Loucy (cell line): ENCODE data around the gene PDE8A.

ENCODE experiments used
- CTCF ChIP-seq: fragments of 200-600 bp; sonication (generic); conservative IDR thresholded peaks from 2 replicates; pipeline ENCODE4 v1.5.1; 2014; ENCODE audit warnings: mild to moderate bottlenecking, antibody characterized with exemption, low read length
- EZH2phosphoT487 ChIP-seq: fragments of 200-600 bp; IDR thresholded peaks from 2 replicates; pipeline ENCODE4 v1.6.1; 2018; ENCODE audit warnings: antibody characterized with exemption, mild to moderate bottlenecking, moderate library complexity, borderline replicate concordance

GRCh38 chr15:85006201-85006600 lies 24.5 kb downstream of the PDE8A start:
- TF ChIP-seq CTCF (no peak), EZH2phosphoT487 (no peak)
